GM23248 (cell line): ENCODE measurements around the gene VILL. TPM values are rescaled to one million over a fixed set of nuclear protein-coding genes. Genes with fewer than 3 reads are reported as not detected.

Experiments used
- DNase-seq: peaks from one replicate; pipeline ENCODE4 v3.0.0-alpha.2; 2015
- H2AFZ ChIP-seq: fragments of 200-600 bp; sonication (generic); 2 replicates; pipeline ENCODE4 v1.6.1; 2016; ENCODE audit warnings: antibody characterized with exemption
- H3F3A ChIP-seq: fragments of 200-600 bp; sonication (generic); 2 replicates; pipeline ENCODE4 v1.6.1; 2016; ENCODE audit warnings: mild to moderate bottlenecking, antibody characterized with exemption, mixed run types; ENCODE audit not compliant: insufficient read depth
- H3K27ac ChIP-seq: fragments of 200-600 bp; sonication (generic); 2 replicates; pipeline ENCODE4 v1.5.1; 2016; ENCODE audit warnings: mild to moderate bottlenecking
- H3K27me3 ChIP-seq: fragments of 200-600 bp; sonication (generic); replicated peaks from 2 replicates; pipeline ENCODE4 v1.6.1; 2016; ENCODE audit warnings: mild to moderate bottlenecking; ENCODE audit not compliant: insufficient read depth
- H3K36me3 ChIP-seq: fragments of 200-600 bp; sonication (generic); 2 replicates; pipeline ENCODE4 v1.6.1; 2016; ENCODE audit warnings: low read depth, mild to moderate bottlenecking
- H3K4me1 ChIP-seq: fragments of 200-600 bp; sonication (generic); 2 replicates; pipeline ENCODE4 v1.6.1; 2016; ENCODE audit warnings: mild to moderate bottlenecking; ENCODE audit not compliant: insufficient read depth
- H3K4me2 ChIP-seq: fragments of 200-600 bp; sonication (generic); one replicate; pipeline ENCODE4 v1.6.1; 2016; ENCODE audit warnings: mild to moderate bottlenecking; ENCODE audit not compliant: unreplicated experiment
- H3K4me3 ChIP-seq: fragments of 200-600 bp; sonication (generic); 2 replicates; pipeline ENCODE4 v1.5.1; 2016; ENCODE audit warnings: mild to moderate bottlenecking
- H3K79me2 ChIP-seq: fragments of 200-600 bp; sonication (generic); 2 replicates; pipeline ENCODE4 v1.6.1; 2016; ENCODE audit warnings: mild to moderate bottlenecking; ENCODE audit not compliant: insufficient read depth
- H3K9ac ChIP-seq: fragments of 200-600 bp; sonication (generic); 2 replicates; pipeline ENCODE4 v1.6.1; 2016; ENCODE audit warnings: mild to moderate bottlenecking
- H3K9me2 ChIP-seq: fragments of 200-600 bp; sonication (generic); 2 replicates; pipeline ENCODE4 v1.6.1; 2016; ENCODE audit warnings: mixed run types, mild to moderate bottlenecking, moderate library complexity; ENCODE audit not compliant: insufficient read depth
- H3K9me3 ChIP-seq: fragments of 200-600 bp; sonication (generic); one replicate; pipeline ENCODE4 v1.6.1; 2017; ENCODE audit warnings: low read depth
- H4K20me1 ChIP-seq: fragments of 200-600 bp; sonication (generic); 2 replicates; pipeline ENCODE4 v1.6.0; 2016; ENCODE audit not compliant: insufficient read depth
- EZH2 ChIP-seq: fragments of 200-600 bp; sonication (generic); IDR thresholded peaks from 2 replicates; pipeline ENCODE4 v1.6.1; 2018; ENCODE audit warnings: antibody characterized with exemption, mild to moderate bottlenecking; ENCODE audit not compliant: insufficient read depth, poor library complexity, severe bottlenecking
- EZH2phosphoT487 ChIP-seq: fragments of 200-600 bp; sonication (generic); IDR thresholded peaks from 2 replicates; pipeline ENCODE4 v1.6.1; 2018; ENCODE audit warnings: antibody characterized with exemption, moderate library complexity, mild to moderate bottlenecking, low read depth; ENCODE audit not compliant: insufficient read depth
- WGBS, 2 experiments: methylation state at CpG; one replicate each; pipeline ENCODE4 v1.1.6; 2015 to 2017; ENCODE audit warnings: low lambda C conversion rate in 2 of 2, low coverage in 1 of 2; ENCODE audit errors: missing lambda C conversion rate in 2 of 2; 5-methylcytosine and 5-hydroxymethylcytosine counted together
- in situ Hi-C: fragments of 300-500 bp; cut with MboI; formaldehyde crosslinking; loops from 2 replicates; pipeline ENCODE4 v1.15.0; 2020
- polyA plus RNA-seq: library from polyadenylated mRNA; unstranded; fragments of >200 nt; fragmentation: Nextera tagmentation; extraction: Ambion mirVana; gene quantifications from 2 replicates; pipeline ENCODE4 v1.2.1, GENCODE V29; 2016
- total RNA-seq: library from RNA; depleted of rRNA; stranded (reverse); fragments of >200 nt; shearing (Covaris generic); gene quantifications from 2 replicates; pipeline ENCODE4 v1.2.3, GENCODE V29; 2014

The VILL gene
- total and polyA plus RNA-seq, 2 experiments from 2014 or later: 2.8 to 12.4 TPM

DNA sequence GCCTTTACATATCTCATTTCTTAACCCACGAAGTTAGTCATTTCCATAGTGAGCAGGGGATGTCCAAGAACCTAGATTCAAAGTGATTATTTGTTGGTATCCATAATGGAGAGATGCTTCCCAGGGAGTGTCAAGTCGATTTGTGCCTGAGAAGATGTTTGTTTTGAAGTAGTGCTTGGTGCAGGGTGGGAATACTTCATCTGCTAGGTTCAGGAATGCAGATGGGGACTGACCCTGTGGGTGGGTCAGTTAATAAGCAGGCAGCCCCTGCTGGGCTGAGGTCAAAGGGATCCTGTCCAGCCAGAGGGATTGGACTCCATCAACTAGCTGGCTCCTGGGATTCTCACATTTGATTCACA, 44.1 kb upstream of the VILL start:
- peaks cover 27% of the 10 kb centered on the region for H3K4me1 ChIP-seq
- no peak overlapping the region for H3K9ac ChIP-seq
- TF ChIP-seq EZH2: no peak
- no peak for TF ChIP-seq EZH2phosphoT487
- H3K36me3 ChIP-seq: no peaks in the 10 kb centered on the region
- 28 to 32% methylated on average over 2 of the region's 2 CpGs for WGBS, 2 experiments
- H3K9me2 ChIP-seq: no peaks in the 10 kb centered on the region
- no peaks in the 10 kb centered on the region for H4K20me1 ChIP-seq
- no peaks in the 10 kb centered on the region for H3K9me3 ChIP-seq
- no peak overlapping the region for H2AFZ ChIP-seq
- H3K27ac ChIP-seq: peak overlapping the region; percentile 38; the same call in 1 of the 2 replicates
- H3F3A ChIP-seq: peaks cover 8% of the 10 kb centered on the region; the same call in 1 of the 2 replicates
- H3K79me2 ChIP-seq: peaks cover 33% of the 10 kb centered on the region
- no peaks in the 10 kb centered on the region for H3K27me3 ChIP-seq
- no peak for DNase-seq
- in situ Hi-C loops: no loop called here
- peak overlapping the region; percentile 54 for H3K4me2 ChIP-seq
- H3K4me3 ChIP-seq: no peak overlapping the region

DNA sequence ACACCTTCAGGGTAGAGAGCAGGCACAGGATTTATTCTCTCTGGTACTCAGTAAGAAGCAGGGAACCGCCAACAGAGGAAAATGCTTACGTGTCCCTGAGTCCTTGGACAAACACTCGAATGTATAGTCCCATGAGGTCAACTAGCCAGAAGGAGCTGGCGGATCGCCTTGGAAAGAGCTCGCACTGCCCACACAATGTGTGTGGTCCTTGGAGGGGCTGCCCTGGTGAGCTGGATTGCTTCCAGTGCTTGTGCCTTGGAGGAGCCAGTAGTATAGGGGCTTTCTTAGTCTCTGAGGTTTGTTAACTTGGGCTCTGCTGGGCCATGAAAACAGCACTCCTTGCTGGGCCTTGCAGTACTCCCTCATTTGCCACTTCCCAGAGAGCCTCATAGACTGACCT, 40.7 kb upstream of the VILL start:
- WGBS, 2 experiments: 94 to 99% methylated on average over 6 of the region's 6 CpGs

DNA sequence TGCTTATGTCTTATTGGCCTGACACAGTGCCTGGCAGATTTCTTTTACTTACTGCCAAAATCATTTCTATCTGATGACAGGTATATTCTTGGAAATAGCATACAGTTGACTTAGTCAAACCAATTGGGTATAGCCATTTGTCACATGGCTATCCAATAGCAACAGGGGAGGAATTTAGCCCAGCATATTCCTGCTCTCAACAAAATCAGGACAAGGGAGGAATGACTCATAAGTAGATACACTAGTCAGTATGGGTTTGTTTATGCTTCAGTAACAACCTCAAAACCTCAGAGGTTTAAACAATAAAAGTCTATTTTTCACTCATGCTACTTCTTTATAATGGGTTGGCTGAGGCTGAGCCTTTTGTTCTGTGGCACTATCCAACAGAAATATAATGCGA, 38.0 kb upstream of the VILL start:
- Histone ChIP-seq H3K9ac (no peak overlapping the region), H4K20me1 (no peaks in the 10 kb centered on the region), H3K36me3 (no peaks in the 10 kb centered on the region), H3K4me3 (no peak overlapping the region), H3K4me1 (no peaks in the 10 kb centered on the region), H3K27ac (no peak overlapping the region), H3K9me3 (no peaks in the 10 kb centered on the region), H3K27me3 (no peaks in the 10 kb centered on the region), H2AFZ (no peak overlapping the region), H3K9me2 (no peaks in the 10 kb centered on the region), H3K79me2 (no peaks in the 10 kb centered on the region), H3K4me2 (no peak overlapping the region), H3F3A (no peaks in the 10 kb centered on the region)
- no peak for DNase-seq
- WGBS, 2 experiments: 98 to 100% methylated on average over 1 of the region's 1 CpG
- in situ Hi-C loops: no loop called here
- TF ChIP-seq EZH2 (no peak), EZH2phosphoT487 (no peak)

More for the DNA sequence above, 40.7 kb upstream of the VILL start:
- Histone ChIP-seq H2AFZ (no peak overlapping the region), H4K20me1 (no peaks in the 10 kb centered on the region), H3K4me2 (no peak overlapping the region), H3K4me1 (peaks cover 20% of the 10 kb centered on the region), H3K27ac (no peak overlapping the region), H3F3A (peaks cover 8% of the 10 kb centered on the region; the same call in 1 of the 2 replicates), H3K79me2 (0 out of 2 replicates have a peak, but pooled peaks cover under 1% of the 10 kb centered on the region), H3K36me3 (no peaks in the 10 kb centered on the region), H3K27me3 (no peaks in the 10 kb centered on the region), H3K9me3 (no peaks in the 10 kb centered on the region), H3K4me3 (no peak overlapping the region), H3K9me2 (no peaks in the 10 kb centered on the region), H3K9ac (no peak overlapping the region)
- TF ChIP-seq EZH2phosphoT487: no peak
- TF ChIP-seq EZH2: no peak
- no peak for DNase-seq
- in situ Hi-C loops: no loop called here

DNA sequence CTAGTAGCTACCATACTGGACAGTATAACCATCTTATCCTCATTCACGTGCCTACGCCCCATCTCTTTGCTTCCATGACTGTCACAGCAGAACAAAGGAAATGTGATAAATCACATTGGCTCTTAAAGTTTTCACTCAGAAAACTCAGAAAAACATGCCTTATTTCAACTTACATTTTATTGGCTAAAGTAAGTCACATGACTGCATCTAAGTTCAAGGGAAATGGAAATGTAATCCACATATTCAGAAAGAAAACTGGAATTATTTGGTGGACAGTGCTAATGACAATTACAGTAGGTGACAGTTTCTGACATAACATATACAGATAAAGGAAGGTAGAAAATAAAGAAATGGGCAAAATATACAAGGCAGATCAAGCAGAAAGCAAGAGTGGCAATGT, 37.4 kb upstream of the VILL start:
- H4K20me1 ChIP-seq: no peaks in the 10 kb centered on the region
- no peaks in the 10 kb centered on the region for H3K79me2 ChIP-seq
- WGBS, 2 experiments: 97 to 100% methylated on average over 2 of the region's 2 CpGs
- H3K9ac ChIP-seq: no peak overlapping the region
- TF ChIP-seq EZH2phosphoT487: no peak
- TF ChIP-seq EZH2: no peak
- in situ Hi-C loops: no loop called here
- H3K9me2 ChIP-seq: no peaks in the 10 kb centered on the region
- H3K9me3 ChIP-seq: no peaks in the 10 kb centered on the region
- H3K4me2 ChIP-seq: no peak overlapping the region
- H3K4me1 ChIP-seq: no peaks in the 10 kb centered on the region
- no peaks in the 10 kb centered on the region for H3K36me3 ChIP-seq
- H2AFZ ChIP-seq: no peak overlapping the region
- H3K4me3 ChIP-seq: no peak overlapping the region
- no peak overlapping the region for H3K27ac ChIP-seq
- H3F3A ChIP-seq: no peaks in the 10 kb centered on the region
- no peaks in the 10 kb centered on the region for H3K27me3 ChIP-seq
- DNase-seq: no peak
